Measurements from ENCODE around the gene CDC14A. TPM values are rescaled to one million over a fixed set of nuclear protein-coding genes. Genes with fewer than 3 reads are reported as not detected.

Gene CDC14A
- total RNA-seq, 1 donor from 2014 or later: 17.8 TPM

DNA sequence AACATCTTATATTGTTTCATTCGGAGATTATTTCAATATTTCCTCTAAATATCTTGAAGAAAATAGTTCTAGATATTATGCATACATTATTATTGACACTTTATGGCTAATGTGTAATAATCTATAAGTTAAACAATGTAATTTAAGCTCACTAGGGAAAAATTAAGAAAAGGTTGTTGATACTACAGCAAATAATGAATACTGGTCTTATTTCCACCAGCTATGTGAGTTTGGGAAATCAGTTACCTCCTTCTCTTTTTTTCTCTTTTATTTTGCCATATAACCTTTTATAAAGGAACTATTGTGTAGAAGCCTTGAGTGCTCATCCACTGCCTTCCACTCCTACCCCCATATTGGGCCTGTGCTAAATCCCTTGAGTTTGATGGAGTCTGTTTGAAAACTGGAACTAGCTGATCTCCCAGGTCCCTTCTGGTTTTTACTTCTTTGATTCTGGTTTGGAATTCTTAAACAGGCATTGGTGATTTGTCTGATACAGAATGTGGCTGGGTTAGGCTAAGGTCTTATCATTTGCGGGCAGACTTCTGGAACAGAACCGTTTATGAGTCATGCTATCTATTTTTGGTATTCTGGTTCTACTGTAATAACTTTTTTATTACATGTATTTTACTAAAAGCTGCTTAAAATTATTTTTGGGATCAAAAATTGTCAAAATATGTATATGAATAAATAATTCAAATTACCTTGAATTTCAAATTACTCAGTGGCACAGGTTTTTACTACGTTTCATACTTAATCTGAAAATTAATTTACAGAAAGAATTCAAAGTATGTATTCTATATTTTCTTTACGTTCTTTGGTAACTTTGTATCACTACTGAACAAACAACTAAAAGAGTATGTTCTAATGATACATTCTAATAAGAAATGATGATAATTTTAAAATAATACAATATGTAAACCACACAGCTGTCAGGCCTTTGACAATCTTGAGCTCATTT is 5.0 kb upstream of the CDC14A start:
- TF ChIP-seq, protein P1, sequence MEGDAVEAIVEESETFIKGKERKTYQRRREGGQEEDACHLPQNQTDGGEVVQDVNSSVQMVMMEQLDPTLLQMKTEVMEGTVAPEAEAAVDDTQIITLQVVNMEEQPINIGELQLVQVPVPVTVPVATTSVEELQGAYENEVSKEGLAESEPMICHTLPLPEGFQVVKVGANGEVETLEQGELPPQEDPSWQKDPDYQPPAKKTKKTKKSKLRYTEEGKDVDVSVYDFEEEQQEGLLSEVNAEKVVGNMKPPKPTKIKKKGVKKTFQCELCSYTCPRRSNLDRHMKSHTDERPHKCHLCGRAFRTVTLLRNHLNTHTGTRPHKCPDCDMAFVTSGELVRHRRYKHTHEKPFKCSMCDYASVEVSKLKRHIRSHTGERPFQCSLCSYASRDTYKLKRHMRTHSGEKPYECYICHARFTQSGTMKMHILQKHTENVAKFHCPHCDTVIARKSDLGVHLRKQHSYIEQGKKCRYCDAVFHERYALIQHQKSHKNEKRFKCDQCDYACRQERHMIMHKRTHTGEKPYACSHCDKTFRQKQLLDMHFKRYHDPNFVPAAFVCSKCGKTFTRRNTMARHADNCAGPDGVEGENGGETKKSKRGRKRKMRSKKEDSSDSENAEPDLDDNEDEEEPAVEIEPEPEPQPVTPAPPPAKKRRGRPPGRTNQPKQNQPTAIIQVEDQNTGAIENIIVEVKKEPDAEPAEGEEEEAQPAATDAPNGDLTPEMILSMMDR (IDR thresholded peaks at IDR 0.05): no peak
- ATAC-seq (no peak), DNase-seq (no peak)
- no peak overlapping the region for H3K27ac ChIP-seq
- intact Hi-C loops (cut with DNase I): no loop called here
- no peaks in the 10 kb centered on the region for H3K36me3 ChIP-seq
- H3K4me1 ChIP-seq: no peaks in the 10 kb centered on the region
- H3K27me3 ChIP-seq (ENCODE audit: low read depth): no peaks in the 10 kb centered on the region
- no peaks in the 10 kb centered on the region for H3K9me3 ChIP-seq
- H3K4me3 ChIP-seq: no peak overlapping the region

DNA sequence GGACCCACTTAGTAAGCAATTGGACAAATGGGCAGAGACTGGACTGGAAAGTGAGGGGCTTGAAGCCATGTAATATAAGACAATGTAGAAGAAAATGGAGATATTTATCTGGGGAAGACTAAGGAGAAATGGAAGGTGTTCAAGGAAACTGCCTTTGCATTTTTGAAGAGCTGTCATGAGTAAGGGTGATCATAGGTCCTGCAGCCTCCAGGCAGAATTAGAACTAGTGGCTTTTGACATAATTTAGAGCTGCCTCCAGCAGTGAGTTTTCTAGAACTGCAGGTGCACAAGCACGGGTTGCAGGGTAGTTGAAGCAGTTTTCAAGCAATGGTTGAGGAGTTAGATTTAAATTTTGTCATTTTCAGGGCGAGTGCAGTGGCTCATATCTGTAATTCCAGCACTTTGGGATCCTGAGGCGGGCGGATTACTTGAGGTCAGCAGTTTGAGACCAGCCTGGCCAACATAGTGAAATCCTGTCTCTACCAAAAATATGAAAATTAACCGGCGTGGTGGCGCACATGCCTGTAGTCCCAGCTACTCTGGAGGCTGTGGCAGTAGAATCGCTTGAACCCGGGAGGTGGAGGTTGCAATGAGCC is 3.7 kb upstream of the CDC14A start:
- TF ChIP-seq, protein P1 (IDR thresholded peaks at IDR 0.05): no peak
- Histone ChIP-seq H3K36me3 (no peaks in the 10 kb centered on the region), H3K4me1 (peaks cover 4% of the 10 kb centered on the region), H3K27ac (no peak overlapping the region), H3K9me3 (no peaks in the 10 kb centered on the region), H3K4me3 (no peak overlapping the region), H3K27me3 (ENCODE audit: low read depth) (no peaks in the 10 kb centered on the region)
- DNase-seq (no peak), ATAC-seq (no peak)
- intact Hi-C loops (cut with DNase I): no loop called here

DNA sequence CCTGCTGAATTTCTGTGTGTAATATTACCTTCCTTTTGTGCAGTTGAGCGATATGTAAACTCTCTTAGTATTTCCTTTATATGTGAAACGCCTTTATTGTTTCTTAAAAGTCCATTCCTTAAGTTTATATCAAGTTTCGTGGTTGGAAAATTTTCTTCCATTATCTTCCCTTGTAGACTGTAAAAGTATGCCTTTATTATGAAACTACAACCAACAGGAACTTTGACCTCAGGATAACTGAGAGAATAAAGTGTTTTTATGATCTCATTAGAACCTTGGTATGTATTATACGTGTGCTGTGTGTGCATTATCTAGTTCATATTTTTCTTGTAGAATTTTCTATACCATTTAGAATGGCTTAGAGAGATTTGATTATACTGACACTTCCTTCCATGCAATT is 3.1 kb upstream of the CDC14A start:
- ATAC-seq (no peak), DNase-seq (no peak)
- TF ChIP-seq, protein P1 (IDR thresholded peaks at IDR 0.05): no peak
- peaks cover 10% of the 10 kb centered on the region for H3K4me1 ChIP-seq
- H3K27me3 ChIP-seq (ENCODE audit: low read depth): no peaks in the 10 kb centered on the region
- no peak overlapping the region for H3K4me3 ChIP-seq
- no peak overlapping the region for H3K27ac ChIP-seq
- H3K36me3 ChIP-seq: no peaks in the 10 kb centered on the region
- H3K9me3 ChIP-seq: no peaks in the 10 kb centered on the region
- intact Hi-C loops (cut with DNase I): no loop called here

DNA sequence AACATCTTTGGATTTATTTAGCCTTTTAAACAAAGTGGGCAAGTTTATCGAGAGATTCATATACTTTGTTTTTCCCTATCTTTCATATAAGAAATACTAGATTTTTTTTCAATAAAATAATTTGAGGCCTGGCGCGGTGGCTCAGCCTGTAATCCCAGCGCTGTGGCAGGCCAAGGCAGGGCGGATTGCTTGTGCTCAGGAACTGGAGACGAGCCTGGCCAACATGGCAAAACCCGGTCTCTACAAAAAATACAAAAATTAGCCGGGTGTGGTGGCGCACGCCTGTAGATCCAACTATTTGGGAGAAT is 1.6 kb upstream of the CDC14A start:
- H3K27ac ChIP-seq: peak overlapping the region; percentile 85
- H3K27me3 ChIP-seq (ENCODE audit: low read depth): no peaks in the 10 kb centered on the region
- H3K4me1 ChIP-seq: peaks cover 23% of the 10 kb centered on the region
- TF ChIP-seq, protein P1 (IDR thresholded peaks at IDR 0.05): no peak
- no peaks in the 10 kb centered on the region for H3K9me3 ChIP-seq
- H3K4me3 ChIP-seq: peak overlapping the region; percentile 77
- H3K36me3 ChIP-seq: no peaks in the 10 kb centered on the region
- intact Hi-C loops (cut with DNase I): no loop called here
- DNase-seq: no peak
- ATAC-seq: no peak

DNA sequence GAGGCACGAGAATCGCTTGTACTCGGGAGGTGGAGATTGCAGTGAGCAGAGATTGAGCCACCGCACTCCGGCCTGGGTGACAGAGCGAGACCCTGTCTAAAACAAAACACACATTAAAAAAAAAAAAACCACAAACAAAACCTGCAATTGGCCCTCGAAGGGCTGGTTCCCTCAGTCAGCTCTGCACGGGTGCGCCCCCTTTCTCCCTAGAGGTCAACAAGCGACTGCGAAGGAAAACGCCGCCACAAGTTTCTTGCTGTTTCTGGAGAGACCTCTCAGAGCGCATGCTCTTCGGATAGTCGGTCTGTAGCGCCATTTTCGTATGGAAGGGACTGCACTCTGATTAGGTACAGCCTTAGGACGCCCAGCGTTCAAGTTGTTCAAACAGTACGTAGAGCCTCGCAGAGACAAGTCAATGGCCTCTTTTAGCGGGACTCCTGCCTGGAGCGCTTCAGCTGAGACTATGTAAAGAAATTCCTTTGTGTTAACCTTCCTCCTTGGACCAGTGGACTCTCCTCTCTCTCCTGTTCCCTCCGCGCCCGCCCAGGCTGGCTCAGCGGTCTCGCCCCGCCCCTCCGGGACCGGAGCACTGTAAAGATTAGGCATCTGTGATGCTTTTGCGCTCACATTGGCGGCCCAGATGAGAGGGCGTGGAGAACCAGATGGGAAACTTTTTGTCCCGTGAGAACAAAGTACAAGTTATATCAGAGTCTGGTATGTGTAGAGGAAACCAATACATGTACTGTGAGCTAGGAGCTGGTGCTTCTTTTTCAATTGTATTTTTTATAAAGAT is 1.0 kb upstream of the CDC14A start:
- Histone ChIP-seq H3K9me3 (no peaks in the 10 kb centered on the region), H3K4me3 (peak overlapping the region; percentile 77), H3K4me1 (peaks cover 27% of the 10 kb centered on the region), H3K27me3 (ENCODE audit: low read depth) (no peaks in the 10 kb centered on the region), H3K36me3 (no peaks in the 10 kb centered on the region), H3K27ac (peak overlapping the region; percentile 85)
- intact Hi-C loops (cut with DNase I): no loop called here
- TF ChIP-seq, protein P1 (IDR thresholded peaks at IDR 0.05): peak; percentile 39
- DNase-seq: peak; percentile 87
- ATAC-seq: peak; percentile 85 to 87

Measured in lower lobe of right lung (tissue), 2 donors.